Testis (tissue), 3 donors: ENCODE measurements around the gene EMB. TPM values are rescaled to one million over a fixed set of nuclear protein-coding genes. Genes with fewer than 3 reads are reported as not detected.
"Not testable (repeated sequence)": the region's sequence is repeated elsewhere in the genome, so short reads cannot be mapped to it uniquely, and the experiment has no call there.

Experiments used
- DNase-seq: peaks from one replicate; pipeline ENCODE4 v3.0.0-alpha.2; 2019
- H3K27ac ChIP-seq, 2 donors: fragments of 200-600 bp; sonication (generic); one replicate each; pipeline ENCODE4 v1.5.1; 2019
- H3K27me3 ChIP-seq: fragments of 200-600 bp; sonication (generic); one replicate; pipeline ENCODE4 v1.5.1; 2019
- H3K36me3 ChIP-seq: fragments of 200-600 bp; sonication (generic); one replicate; pipeline ENCODE4 v1.5.1; 2017; ENCODE audit warnings: low read depth; ENCODE audit errors: missing control alignments
- H3K4me1 ChIP-seq: fragments of 200-600 bp; sonication (generic); one replicate; pipeline ENCODE4 v1.5.1; 2019
- H3K4me3 ChIP-seq, 2 donors: fragments of 200-600 bp; sonication (generic); one replicate each; pipeline ENCODE4 v1.5.1; 2017 to 2019
- H3K9me3 ChIP-seq: fragments of 200-600 bp; sonication (generic); one replicate; pipeline ENCODE4 v1.5.1; 2017
- POLR2A ChIP-seq: fragments of 450-650 bp; IDR thresholded peaks from one replicate; pipeline ENCODE4 v1.6.1; 2017; ENCODE audit warnings: antibody characterized with exemption, mild to moderate bottlenecking, moderate library complexity
- WGBS, 2 donors: methylation state at CpG; one replicate each; pipeline ENCODE4 v1.1.5; 2018; 5-methylcytosine and 5-hydroxymethylcytosine counted together
- intact Hi-C: fragments of 100-400 bp; cut with DNase I; formaldehyde crosslinking; loops from one replicate; pipeline ENCODE4 v1.15.1; 2023; ENCODE audit warnings: low total_unique reads
- polyA plus RNA-seq: library from polyadenylated mRNA; stranded (reverse); fragments of 350-450 nt; fragmentation: Illumina TruSeq; extraction: RNeasy Lipid Tissue Mini Kit (QIAGEN cat#74804); gene quantifications from one replicate; pipeline ENCODE4 v1.2.3, GENCODE V29; 2014; ENCODE audit warnings: low read depth, low replicate concordance; ENCODE audit not compliant: insufficient read depth
- total RNA-seq, 2 donors: library from RNA; depleted of rRNA; stranded (reverse); fragments of >200 nt; gene quantifications; one replicate each; pipeline ENCODE4 v1.2.3, GENCODE V29; 2016
- TF ChIP-seq, protein P1 (sequence below), 3 experiments: fragments of 450-650 bp in 2 of 3; fragments of 200-600 bp in 1 of 3; sonication (generic) in 1 of 3; IDR thresholded peaks; one replicate each; pipeline ENCODE4 v1.5.1; 2016 to 2019; ENCODE audit warnings: antibody characterized with exemption in 3 of 3, mild to moderate bottlenecking in 2 of 3, moderate library complexity in 1 of 3

Gene EMB
- total and polyA plus RNA-seq, 3 donors from 2014 or later, result 20.0 to 32.4 (median 26.2) TPM

DNA sequence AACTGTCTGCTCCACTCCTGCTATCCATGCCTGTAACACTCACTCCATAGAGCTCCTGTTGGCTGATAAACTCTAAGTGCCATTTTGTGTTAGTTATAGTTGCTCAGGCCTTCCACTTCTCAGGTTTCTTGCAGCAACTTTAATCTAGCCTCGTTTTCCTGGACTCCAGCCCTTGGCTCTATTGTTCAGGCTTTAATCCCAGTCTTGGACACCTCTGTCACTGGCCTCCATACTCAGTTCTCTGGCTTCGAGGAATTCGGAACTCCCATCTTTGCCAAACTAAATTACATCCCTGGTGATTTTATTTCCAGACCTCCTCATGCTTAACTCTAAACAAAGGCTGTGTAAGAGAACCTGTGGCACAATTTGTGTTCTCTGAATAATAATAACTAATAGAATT is 39.8 kb downstream of the EMB start:
- Histone ChIP-seq H3K9me3 (no peaks in the 10 kb centered on the region), H3K36me3 (no peaks in the 10 kb centered on the region), H3K4me3 (no peak overlapping the region), H3K27me3 (no peaks in the 10 kb centered on the region), H3K4me1 (no peaks in the 10 kb centered on the region), H3K27ac (no peak overlapping the region)
- no peak for DNase-seq
- TF ChIP-seq POLR2A, result no peak
- TF ChIP-seq, protein P1, sequence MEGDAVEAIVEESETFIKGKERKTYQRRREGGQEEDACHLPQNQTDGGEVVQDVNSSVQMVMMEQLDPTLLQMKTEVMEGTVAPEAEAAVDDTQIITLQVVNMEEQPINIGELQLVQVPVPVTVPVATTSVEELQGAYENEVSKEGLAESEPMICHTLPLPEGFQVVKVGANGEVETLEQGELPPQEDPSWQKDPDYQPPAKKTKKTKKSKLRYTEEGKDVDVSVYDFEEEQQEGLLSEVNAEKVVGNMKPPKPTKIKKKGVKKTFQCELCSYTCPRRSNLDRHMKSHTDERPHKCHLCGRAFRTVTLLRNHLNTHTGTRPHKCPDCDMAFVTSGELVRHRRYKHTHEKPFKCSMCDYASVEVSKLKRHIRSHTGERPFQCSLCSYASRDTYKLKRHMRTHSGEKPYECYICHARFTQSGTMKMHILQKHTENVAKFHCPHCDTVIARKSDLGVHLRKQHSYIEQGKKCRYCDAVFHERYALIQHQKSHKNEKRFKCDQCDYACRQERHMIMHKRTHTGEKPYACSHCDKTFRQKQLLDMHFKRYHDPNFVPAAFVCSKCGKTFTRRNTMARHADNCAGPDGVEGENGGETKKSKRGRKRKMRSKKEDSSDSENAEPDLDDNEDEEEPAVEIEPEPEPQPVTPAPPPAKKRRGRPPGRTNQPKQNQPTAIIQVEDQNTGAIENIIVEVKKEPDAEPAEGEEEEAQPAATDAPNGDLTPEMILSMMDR (IDR thresholded peaks at IDR 0.05), result no peak
- 65 to 69% methylated on average over 3 of the region's 3 CpGs for WGBS, 2 donors
- intact Hi-C loops, result no loop called here

DNA sequence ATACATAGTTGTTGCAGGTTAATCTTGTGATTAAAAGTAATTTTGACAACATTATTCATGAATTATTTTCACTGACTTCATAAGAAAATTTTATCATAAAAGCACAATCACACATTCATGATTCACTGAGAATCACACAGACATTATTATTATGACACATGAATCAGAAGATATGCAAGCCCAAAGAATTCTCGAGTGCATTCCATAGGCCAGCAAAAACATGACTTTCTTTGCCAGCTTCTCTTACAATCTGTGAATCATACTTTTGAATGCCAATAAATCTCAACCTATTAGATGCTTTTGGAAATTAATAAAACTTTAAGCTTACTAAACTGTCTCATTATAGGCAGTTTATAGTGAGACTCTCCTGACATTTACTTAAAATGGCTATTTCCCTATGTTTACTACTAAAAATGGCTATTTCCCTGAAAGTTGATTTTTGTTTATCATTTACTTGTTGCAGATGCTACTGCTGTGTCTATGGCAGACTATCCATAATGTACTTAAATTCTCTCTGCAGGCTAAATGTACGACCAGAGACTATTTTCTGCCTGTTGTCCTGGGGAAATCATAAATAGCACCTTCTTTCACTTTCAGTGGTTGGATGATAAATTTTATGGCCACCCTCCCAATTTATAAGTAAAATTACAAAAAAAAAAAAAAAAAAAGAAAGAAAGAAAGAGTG is 47.0 kb downstream of the EMB start:
- 64 to 77% methylated on average over 2 of the region's 2 CpGs for WGBS, 2 donors
- H3K27ac ChIP-seq, intact Hi-C loops, H3K36me3 ChIP-seq, H3K9me3 ChIP-seq, H3K4me3 ChIP-seq, H3K4me1 ChIP-seq, DNase-seq, H3K27me3 ChIP-seq: not testable (repeated sequence)

DNA sequence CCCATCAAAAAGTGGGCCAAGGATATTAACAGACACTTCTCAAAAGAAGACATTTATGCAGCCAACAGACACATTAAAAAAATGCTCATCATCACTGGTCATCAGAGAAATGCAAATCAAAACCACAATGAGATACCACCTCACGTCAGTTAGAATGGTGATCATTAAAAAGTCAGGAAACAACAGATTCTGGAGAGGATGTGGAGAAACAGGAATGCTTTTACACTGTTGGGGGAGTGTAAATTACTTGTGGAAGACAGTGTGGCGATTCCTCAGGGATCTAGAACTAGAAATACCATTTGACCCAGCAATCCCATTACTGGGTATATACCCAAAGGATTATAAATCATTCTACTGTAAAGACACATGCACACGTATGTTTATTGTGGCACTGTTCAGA is 48.8 kb downstream of the EMB start:
- 74 to 82% methylated on average over 3 of the region's 3 CpGs for WGBS, 2 donors
- H3K27ac ChIP-seq, intact Hi-C loops: not testable (repeated sequence)

DNA sequence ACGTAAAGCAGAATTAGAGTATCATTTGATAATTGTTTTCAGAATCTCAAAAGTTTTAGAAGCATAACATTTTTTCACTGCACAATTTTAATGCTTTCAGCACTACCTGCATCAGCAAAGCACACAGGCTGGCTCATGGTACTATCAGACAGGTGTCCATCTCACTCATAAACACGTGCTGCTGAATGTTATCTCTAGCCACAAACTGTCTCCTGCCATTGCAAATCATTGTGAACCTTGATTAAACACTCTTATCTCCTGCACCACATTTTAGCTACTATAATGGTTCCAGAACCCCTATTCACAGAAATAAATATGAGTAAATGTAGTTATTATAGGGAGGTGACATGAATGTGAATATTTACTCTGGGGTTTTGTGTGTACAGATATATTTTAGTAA is 56.7 kb downstream of the EMB start:
- H3K4me1 ChIP-seq, H3K36me3 ChIP-seq, H3K27me3 ChIP-seq, DNase-seq, H3K27ac ChIP-seq, intact Hi-C loops, H3K9me3 ChIP-seq, H3K4me3 ChIP-seq: not testable (repeated sequence)
- WGBS, 2 donors, result 48 to 56% methylated on average over 2 of the region's 2 CpGs

More for the DNA sequence above, 48.8 kb downstream of the EMB start:
- H3K4me3 ChIP-seq, H3K4me1 ChIP-seq, H3K9me3 ChIP-seq, H3K36me3 ChIP-seq, DNase-seq, H3K27me3 ChIP-seq: not testable (repeated sequence)

DNA sequence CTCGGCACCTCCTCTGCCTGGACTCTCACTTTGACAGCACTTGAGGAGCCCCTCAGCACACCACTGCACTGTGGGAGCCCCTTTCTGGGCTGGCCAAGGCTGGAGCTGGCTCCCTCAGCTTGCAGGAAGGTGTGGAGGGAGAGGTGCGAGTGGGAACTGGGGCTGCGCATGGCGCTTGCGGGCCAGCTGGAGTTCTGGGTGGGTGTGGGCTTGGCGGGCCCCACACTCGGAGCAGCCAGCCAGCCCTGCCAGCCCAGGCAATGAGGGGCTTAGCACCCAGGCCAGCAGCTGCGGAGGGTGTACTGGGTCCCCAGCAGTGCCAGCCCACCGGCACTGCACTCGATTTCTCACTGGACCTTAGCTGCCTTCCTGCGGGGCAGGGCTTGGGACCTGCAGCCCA is 64.4 kb downstream of the EMB start:
- H3K4me1 ChIP-seq, H3K27ac ChIP-seq, intact Hi-C loops, H3K9me3 ChIP-seq, H3K4me3 ChIP-seq, H3K36me3 ChIP-seq, DNase-seq, H3K27me3 ChIP-seq: not testable (repeated sequence)
- 80 to 87% methylated on average over 1 to 11 of the region's 11 CpGs for WGBS, 2 donors

DNA sequence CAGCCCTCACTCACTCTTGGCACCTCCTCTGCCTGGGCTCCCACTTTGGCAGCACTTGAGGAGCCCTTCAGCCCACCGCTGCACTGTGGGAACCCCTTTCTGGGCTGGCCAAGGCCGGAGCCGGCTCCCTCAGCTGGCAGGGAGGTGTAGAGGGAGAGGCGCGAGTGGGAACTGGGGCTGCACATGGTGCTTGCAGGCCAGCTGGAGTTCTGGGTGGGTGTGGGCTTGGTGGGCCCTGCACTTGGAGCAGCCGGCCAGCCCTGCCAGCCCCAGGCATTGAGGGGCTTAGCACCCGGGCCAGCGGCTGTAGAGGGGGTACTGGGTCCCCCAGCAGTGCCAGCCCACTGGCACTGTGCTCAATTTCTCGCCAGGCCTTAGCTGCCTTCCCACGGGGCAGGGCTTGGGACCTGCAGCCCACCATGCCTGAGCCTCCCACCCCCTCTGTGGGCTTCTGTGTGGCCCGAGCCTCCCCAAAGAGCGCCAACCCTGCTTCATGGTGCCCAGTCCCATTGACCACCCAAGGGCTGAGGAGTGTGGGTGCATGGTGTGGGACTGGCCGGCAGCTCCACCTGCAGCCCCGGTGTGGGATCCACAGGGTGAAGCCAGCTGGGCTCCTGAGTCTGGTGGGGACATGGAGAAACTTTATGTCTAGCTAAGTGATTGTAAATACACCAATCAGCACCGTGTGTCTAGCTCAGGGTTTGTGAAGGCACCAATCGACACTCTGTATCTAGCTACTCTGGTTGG is 71.6 kb downstream of the EMB start:
- H3K27ac ChIP-seq, H3K27me3 ChIP-seq, H3K4me1 ChIP-seq, H3K4me3 ChIP-seq, intact Hi-C loops, H3K9me3 ChIP-seq, H3K36me3 ChIP-seq, DNase-seq: not testable (repeated sequence)
- 81 to 87% methylated on average over 3 to 16 of the region's 16 CpGs for WGBS, 2 donors

DNA sequence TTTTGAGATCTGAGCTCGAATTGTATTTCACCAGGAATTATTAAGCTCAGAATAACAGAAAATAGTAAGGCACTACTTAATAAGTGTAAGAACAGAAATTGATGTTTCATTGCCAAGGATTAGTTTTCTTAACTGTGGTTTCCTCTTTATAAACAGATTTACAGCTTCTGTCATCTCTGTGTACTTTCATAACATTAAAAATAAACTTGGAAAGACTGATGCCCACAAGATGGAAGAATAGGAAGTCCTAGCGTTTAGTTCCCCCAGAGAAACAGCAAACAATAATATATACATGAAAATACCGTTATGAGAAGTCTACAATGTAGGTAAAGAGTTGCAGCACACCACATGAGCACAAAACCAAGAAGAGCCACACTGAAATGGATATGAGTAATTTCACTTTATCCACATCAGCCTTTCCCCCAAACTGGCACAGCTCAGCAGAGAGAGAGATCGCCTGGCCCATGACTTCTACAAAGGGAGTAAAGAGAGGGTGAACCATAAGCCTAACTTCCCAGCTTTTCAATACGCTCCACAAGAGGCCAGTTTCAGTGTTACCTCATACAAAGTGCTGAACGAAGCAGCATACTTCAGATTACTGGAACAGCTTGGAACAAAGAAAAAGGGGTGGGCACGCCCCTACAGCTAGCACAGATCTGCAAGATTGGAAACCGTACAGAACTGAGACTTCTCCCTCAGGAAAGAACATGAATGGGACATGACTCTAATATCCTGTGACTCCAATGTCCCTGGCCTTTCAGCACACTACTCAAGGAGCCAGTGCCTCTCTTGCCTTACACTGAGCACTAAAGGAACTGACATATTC is 75.4 kb downstream of the EMB start:
- TF ChIP-seq, protein P1 (IDR thresholded peaks at IDR 0.05), result no peak
- Histone ChIP-seq H3K4me1 (no peaks in the 10 kb centered on the region), H3K36me3 (no peaks in the 10 kb centered on the region), H3K27me3 (no peaks in the 10 kb centered on the region), H3K4me3 (no peak overlapping the region), H3K27ac (peak overlapping the region in 1 of 2 donors; percentile 59), H3K9me3 (no peaks in the 10 kb centered on the region)
- intact Hi-C loops, result no loop called here
- no peak for DNase-seq
- WGBS, 2 donors, result 49 to 64% methylated on average over 8 of the region's 8 CpGs

DNA sequence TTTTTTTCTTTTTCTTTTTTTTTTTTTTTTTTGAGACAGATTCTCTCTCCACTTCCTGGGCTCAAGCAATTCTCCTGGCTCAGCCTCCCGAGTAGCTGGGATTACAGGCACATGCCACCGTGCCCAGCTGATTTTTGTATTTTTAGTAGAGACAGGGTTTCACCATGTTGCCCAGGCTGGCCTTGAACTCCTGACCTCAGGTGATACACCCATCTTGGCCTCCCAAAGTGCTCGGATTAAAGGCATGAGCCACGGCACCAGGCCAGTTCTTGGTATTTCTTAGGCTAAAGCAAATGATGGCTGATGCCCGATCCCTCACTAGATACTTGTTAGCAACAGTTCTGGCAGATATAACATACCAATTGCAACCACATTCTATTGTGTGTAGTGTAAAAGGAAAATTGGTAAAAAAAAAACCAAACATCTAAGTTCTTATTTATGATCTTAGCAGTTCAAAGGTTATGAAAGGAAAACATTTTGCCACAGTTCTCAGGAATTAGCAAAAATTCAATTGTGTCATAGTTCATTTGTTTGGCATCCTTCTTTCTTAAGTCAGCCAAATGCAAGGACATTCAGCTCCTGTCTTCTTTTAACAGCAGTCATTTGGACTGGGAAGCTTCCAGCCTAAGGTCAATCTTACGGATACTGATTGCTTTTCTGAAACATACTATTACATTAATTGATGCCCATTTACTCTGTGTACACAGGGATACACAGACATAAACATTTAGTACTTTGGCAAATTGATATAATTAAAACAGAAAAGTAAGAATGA is 76.4 kb downstream of the EMB start:
- 63 to 80% methylated on average over 6 of the region's 6 CpGs for WGBS, 2 donors
- H3K4me3 ChIP-seq, H3K36me3 ChIP-seq, H3K27ac ChIP-seq, intact Hi-C loops, DNase-seq, H3K9me3 ChIP-seq, H3K4me1 ChIP-seq, H3K27me3 ChIP-seq: not testable (repeated sequence)
